Parathyroid adenoma (tissue), 2 donors: Measurements from ENCODE around the gene FRMD5.

Experiments used
- H2AFZ ChIP-seq: fragments of 300-600 bp; sonication (generic); one replicate; pipeline ENCODE4 v1.7.0; 2017; ENCODE audit warnings: antibody characterized with exemption, mild to moderate bottlenecking
- H3K27ac ChIP-seq: fragments of 300-600 bp; sonication (generic); one replicate; pipeline ENCODE4 v1.7.0; 2017
- H3K27me3 ChIP-seq: fragments of 300-600 bp; sonication (generic); one replicate; pipeline ENCODE4 v1.7.0; 2017; ENCODE audit warnings: low read length; ENCODE audit not compliant: control insufficient read depth, insufficient read depth
- H3K36me3 ChIP-seq: fragments of 300-600 bp; sonication (generic); one replicate; pipeline ENCODE4 v1.7.0; 2017; ENCODE audit warnings: low read length; ENCODE audit not compliant: control insufficient read depth, insufficient read depth
- H3K4me1 ChIP-seq: fragments of 300-600 bp; sonication (generic); one replicate; pipeline ENCODE4 v1.7.0; 2017; ENCODE audit warnings: control low read depth
- H3K4me2 ChIP-seq: fragments of 300-600 bp; sonication (generic); one replicate; pipeline ENCODE4 v1.7.0; 2017; ENCODE audit warnings: low read length
- H3K4me3 ChIP-seq: fragments of 300-600 bp; sonication (generic); one replicate; pipeline ENCODE4 v1.7.0; 2017; ENCODE audit warnings: low read depth, low read length
- H3K79me2 ChIP-seq: fragments of 300-600 bp; sonication (generic); one replicate; pipeline ENCODE4 v1.7.0; 2017; ENCODE audit warnings: control low read depth
- H3K9ac ChIP-seq: fragments of 300-600 bp; sonication (generic); one replicate; pipeline ENCODE4 v1.7.0; 2017; ENCODE audit warnings: mild to moderate bottlenecking
- H3K9me3 ChIP-seq: fragments of 300-600 bp; sonication (generic); one replicate; pipeline ENCODE4 v1.7.0; 2017; ENCODE audit warnings: low read length; ENCODE audit not compliant: control insufficient read depth
- CTCF ChIP-seq: fragments of 300-600 bp; sonication (generic); IDR thresholded peaks from one replicate; pipeline ENCODE4 v1.7.0; 2017; ENCODE audit warnings: antibody characterized with exemption, mild to moderate bottlenecking
- donor health status: primary hyperparathyroidism.

The FRMD5 gene

GRCh38 chr15:44177139-44177538 lies 17.9 kb downstream of the FRMD5 start:
- H3K36me3 ChIP-seq: no peaks in the 10 kb centered on the region
- H3K27me3 ChIP-seq: no peaks in the 10 kb centered on the region
- no peak overlapping the region for H3K27ac ChIP-seq
- H3K79me2 ChIP-seq: no peaks in the 10 kb centered on the region
- no peak overlapping the region for H3K4me2 ChIP-seq
- no peak overlapping the region for H3K4me3 ChIP-seq
- no peaks in the 10 kb centered on the region for H3K9me3 ChIP-seq
- H2AFZ ChIP-seq: no peak overlapping the region
- H3K4me1 ChIP-seq: no peaks in the 10 kb centered on the region
- TF ChIP-seq CTCF: no peak
- H3K9ac ChIP-seq: no peak overlapping the region

- no peaks in the 10 kb centered on the region for H3K79me2 ChIP-seq
- no peak overlapping the region for H3K9ac ChIP-seq
- H3K27ac ChIP-seq: no peak overlapping the region
- TF ChIP-seq CTCF: no peak
- no peaks in the 10 kb centered on the region for H3K27me3 ChIP-seq
- no peak overlapping the region for H3K4me2 ChIP-seq
- no peaks in the 10 kb centered on the region for H3K4me1 ChIP-seq
- no peaks in the 10 kb centered on the region for H3K9me3 ChIP-seq
- no peak overlapping the region for H2AFZ ChIP-seq
- no peaks in the 10 kb centered on the region for H3K36me3 ChIP-seq
- H3K4me3 ChIP-seq: no peak overlapping the region
Measured at GRCh38 chr15:44173813-44174212, 21.3 kb downstream of the FRMD5 start.

- no peak for TF ChIP-seq CTCF
- Histone ChIP-seq H2AFZ (no peak overlapping the region), H3K4me1 (no peaks in the 10 kb centered on the region)
Measured at GRCh38 chr15:44163370-44163769, 31.7 kb downstream of the FRMD5 start.

GRCh38 chr15:44160796-44161195 lies 34.3 kb downstream of the FRMD5 start:
- no peaks in the 10 kb centered on the region for H3K4me1 ChIP-seq

More at GRCh38 chr15:44163370-44163769, 31.7 kb downstream of the FRMD5 start:
- no peaks in the 10 kb centered on the region for H3K79me2 ChIP-seq
- H3K9ac ChIP-seq: no peak overlapping the region
- H3K4me3 ChIP-seq: no peak overlapping the region
- H3K9me3 ChIP-seq: no peaks in the 10 kb centered on the region
- no peaks in the 10 kb centered on the region for H3K36me3 ChIP-seq
- H3K4me2 ChIP-seq: no peak overlapping the region
- no peaks in the 10 kb centered on the region for H3K27me3 ChIP-seq
- no peak overlapping the region for H3K27ac ChIP-seq

More at GRCh38 chr15:44160796-44161195, 34.3 kb downstream of the FRMD5 start:
- Histone ChIP-seq H3K36me3 (no peaks in the 10 kb centered on the region), H3K9ac (no peak overlapping the region), H3K9me3 (no peaks in the 10 kb centered on the region), H3K4me3 (no peak overlapping the region), H3K79me2 (no peaks in the 10 kb centered on the region), H3K4me2 (no peak overlapping the region), H3K27me3 (no peaks in the 10 kb centered on the region), H3K27ac (no peak overlapping the region), H2AFZ (no peak overlapping the region)
- no peak for TF ChIP-seq CTCF
